HG03378 (cell line): ENCODE data around the gene MVB12B.

Source experiments
- ATAC-seq: cut with Tn5 transposase; IDR thresholded peaks from one replicate; pipeline ENCODE4 v1.9.1; 2021; ENCODE audit warnings: mild to moderate bottlenecking, moderate library complexity; ENCODE audit not compliant: unreplicated experiment

Gene MVB12B

GRCh38 chr9:126500600-126501382, 174.2 kb downstream of the MVB12B start:
- no peak for ATAC-seq

GRCh38 chr9:126501383-126502331, 175.0 kb downstream of the MVB12B start:
- ATAC-seq, result no peak

- ATAC-seq, result no peak
These were observed 176.0 kb downstream of the MVB12B start for GRCh38 chr9:126502417-126503332.

GRCh38 chr9:126503333-126504085, 176.9 kb downstream of the MVB12B start:
- no peak for ATAC-seq

GRCh38 chr9:126504086-126504976, 177.7 kb downstream of the MVB12B start:
- ATAC-seq, result no peak

GRCh38 chr9:126504977-126505455, 178.4 kb downstream of the MVB12B start:
- ATAC-seq, result no peak

- ATAC-seq, result no peak
These were observed 179.2 kb downstream of the MVB12B start for GRCh38 chr9:126505697-126506346.

- no peak for ATAC-seq
These were observed 180.0 kb downstream of the MVB12B start for GRCh38 chr9:126506361-126507317.

- ATAC-seq, result no peak
These were observed 180.9 kb downstream of the MVB12B start for GRCh38 chr9:126507318-126508109.

GRCh38 chr9:126508171-126508591, 181.6 kb downstream of the MVB12B start:
- ATAC-seq, result no peak

GRCh38 chr9:126508928-126509327, 182.3 kb downstream of the MVB12B start:
- ATAC-seq, result no peak

- ATAC-seq, result no peak
These were observed 183.1 kb downstream of the MVB12B start for GRCh38 chr9:126509718-126510117.

- no peak for ATAC-seq
These were observed 183.9 kb downstream of the MVB12B start for GRCh38 chr9:126510564-126510963.

GRCh38 chr9:126511411-126511810, 184.8 kb downstream of the MVB12B start:
- no peak for ATAC-seq

GRCh38 chr9:126513159-126514036, 186.8 kb downstream of the MVB12B start:
- no peak for ATAC-seq
